SK-N-SH treated with all-trans-retinoic acid at 6 μM for 48 hours (cell line): ENCODE data around the gene CFDP1.

Experiments
- ATAC-seq: fragments of 200-7000 bp; cut with Tn5 transposase; 3 replicates; pipeline ENCODE4 v1.9.1; 2020; ENCODE audit warnings: mild to moderate bottlenecking, moderate library complexity
- BACH2 ChIP-seq: fragments of 250-450 bp; sonication (Bioruptor Pico); IDR thresholded peaks from 2 replicates; pipeline ENCODE4 v1.9.0; 2021; ENCODE audit warnings: mild to moderate bottlenecking, borderline replicate concordance
- CREB5 ChIP-seq: fragments of 250-450 bp; sonication (Bioruptor Pico); IDR thresholded peaks from 2 replicates; pipeline ENCODE4 v1.5.1; 2020; ENCODE audit warnings: low read depth, mild to moderate bottlenecking, moderate library complexity
- CSDC2 ChIP-seq: fragments of 250-450 bp; sonication (Bioruptor Pico); IDR thresholded peaks from 2 replicates; pipeline ENCODE4 v1.5.0; 2020; ENCODE audit warnings: mild to moderate bottlenecking, moderate library complexity
- ESRRG ChIP-seq: fragments of 250-450 bp; sonication (Bioruptor Pico); IDR thresholded peaks from 2 replicates; pipeline ENCODE4 v1.6.1; 2021; ENCODE audit warnings: mild to moderate bottlenecking
- GLIS3 ChIP-seq: fragments of 250-450 bp; sonication (Bioruptor Pico); IDR thresholded peaks from 2 replicates; pipeline ENCODE4 v1.5.0; 2020; ENCODE audit warnings: mild to moderate bottlenecking, moderate library complexity
- ISL1 ChIP-seq: fragments of 250-450 bp; sonication (Bioruptor Pico); IDR thresholded peaks from 2 replicates; pipeline ENCODE4 v2.1.2; 2022; ENCODE audit warnings: mild to moderate bottlenecking, moderate library complexity
- OSR1 ChIP-seq: fragments of 250-450 bp; sonication (Bioruptor Pico); IDR thresholded peaks from 2 replicates; pipeline ENCODE4 v1.8.0; 2022; ENCODE audit warnings: moderate library complexity, mild to moderate bottlenecking, inconsistent platforms
- POU6F1 ChIP-seq: fragments of 250-450 bp; sonication (Bioruptor Pico); IDR thresholded peaks from 2 replicates; pipeline ENCODE4 v1.8.0; 2021; ENCODE audit warnings: low read depth, mild to moderate bottlenecking, moderate library complexity, borderline replicate concordance
- PPARA ChIP-seq: fragments of 250-450 bp; sonication (Bioruptor Pico); IDR thresholded peaks from 2 replicates; pipeline ENCODE4 v1.5.0; 2020; ENCODE audit warnings: mild to moderate bottlenecking, borderline replicate concordance
- RARB ChIP-seq: fragments of 250-450 bp; sonication (Bioruptor Pico); IDR thresholded peaks from 2 replicates; pipeline ENCODE4 v1.8.0; 2021; ENCODE audit warnings: mild to moderate bottlenecking, moderate library complexity
- SNAI2 ChIP-seq: fragments of 250-450 bp; sonication (Bioruptor Pico); IDR thresholded peaks from 2 replicates; pipeline ENCODE4 v1.5.0; 2020; ENCODE audit warnings: mild to moderate bottlenecking, moderate library complexity
- TCF4 ChIP-seq: fragments of 250-450 bp; sonication (Bioruptor Pico); IDR thresholded peaks from 2 replicates; pipeline ENCODE4 v1.8.0; 2021; ENCODE audit warnings: mild to moderate bottlenecking, moderate library complexity, borderline replicate concordance
- TOX ChIP-seq: fragments of 250-450 bp; sonication (Bioruptor Pico); IDR thresholded peaks from 2 replicates; pipeline ENCODE4 v1.8.0; 2021; ENCODE audit warnings: mild to moderate bottlenecking, moderate library complexity, borderline replicate concordance
- ZC3H10 ChIP-seq: fragments of 250-450 bp; sonication (Bioruptor Pico); IDR thresholded peaks from 2 replicates; pipeline ENCODE4 v1.5.1; 2021; ENCODE audit warnings: mild to moderate bottlenecking, moderate library complexity
- ZFP3 ChIP-seq: fragments of 250-450 bp; sonication (Bioruptor Pico); IDR thresholded peaks from 2 replicates; pipeline ENCODE4 v1.5.0; 2020; ENCODE audit warnings: mild to moderate bottlenecking, moderate library complexity
- ZFP30 ChIP-seq: fragments of 450-650 bp; formaldehyde crosslinking; IDR thresholded peaks from 2 replicates; pipeline ENCODE4 v1.5.0; 2022; ENCODE audit warnings: mild to moderate bottlenecking, moderate library complexity
- ZNF565 ChIP-seq: fragments of 450-650 bp; formaldehyde crosslinking; conservative IDR thresholded peaks from 2 replicates; pipeline ENCODE4 v1.5.0; 2020; ENCODE audit warnings: low read depth, mild to moderate bottlenecking, moderate library complexity
- ZNF70 ChIP-seq: fragments of 450-650 bp; formaldehyde crosslinking; IDR thresholded peaks from 2 replicates; pipeline ENCODE4 v1.5.0; 2020; ENCODE audit warnings: mild to moderate bottlenecking, moderate library complexity
- ZNF8 ChIP-seq: fragments of 450-650 bp; formaldehyde crosslinking; IDR thresholded peaks from 2 replicates; pipeline ENCODE4 v1.5.0; 2020; ENCODE audit warnings: mild to moderate bottlenecking, moderate library complexity
- TF ChIP-seq, protein P1 (sequence below): fragments of 250-450 bp; sonication (Bioruptor Pico); IDR thresholded peaks from 2 replicates; pipeline ENCODE4 v1.8.0; 2020; ENCODE audit warnings: mild to moderate bottlenecking, moderate library complexity, borderline replicate concordance
- TF ChIP-seq, protein P2 (sequence below): fragments of 250-450 bp; sonication (Bioruptor Pico); IDR thresholded peaks from 2 replicates; pipeline ENCODE4 v1.5.1; 2021; ENCODE audit warnings: mild to moderate bottlenecking, moderate library complexity

Gene CFDP1

GRCh38 chr16:75260851-75261589 lies 172.3 kb downstream of the CFDP1 start:
- ATAC-seq, result no peak
- no peak for TF ChIP-seq ZC3H10 (CRISPR knock-in tag)
- no peak for TF ChIP-seq TCF4 (CRISPR knock-in tag)
- TF ChIP-seq PPARA, result no peak
- TF ChIP-seq GLIS3 (CRISPR knock-in tag), result no peak
- TF ChIP-seq, protein P1, sequence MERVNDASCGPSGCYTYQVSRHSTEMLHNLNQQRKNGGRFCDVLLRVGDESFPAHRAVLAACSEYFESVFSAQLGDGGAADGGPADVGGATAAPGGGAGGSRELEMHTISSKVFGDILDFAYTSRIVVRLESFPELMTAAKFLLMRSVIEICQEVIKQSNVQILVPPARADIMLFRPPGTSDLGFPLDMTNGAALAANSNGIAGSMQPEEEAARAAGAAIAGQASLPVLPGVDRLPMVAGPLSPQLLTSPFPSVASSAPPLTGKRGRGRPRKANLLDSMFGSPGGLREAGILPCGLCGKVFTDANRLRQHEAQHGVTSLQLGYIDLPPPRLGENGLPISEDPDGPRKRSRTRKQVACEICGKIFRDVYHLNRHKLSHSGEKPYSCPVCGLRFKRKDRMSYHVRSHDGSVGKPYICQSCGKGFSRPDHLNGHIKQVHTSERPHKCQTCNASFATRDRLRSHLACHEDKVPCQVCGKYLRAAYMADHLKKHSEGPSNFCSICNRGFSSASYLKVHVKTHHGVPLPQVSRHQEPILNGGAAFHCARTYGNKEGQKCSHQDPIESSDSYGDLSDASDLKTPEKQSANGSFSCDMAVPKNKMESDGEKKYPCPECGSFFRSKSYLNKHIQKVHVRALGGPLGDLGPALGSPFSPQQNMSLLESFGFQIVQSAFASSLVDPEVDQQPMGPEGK (CRISPR knock-in tag), result no peak
- TF ChIP-seq, protein P2, sequence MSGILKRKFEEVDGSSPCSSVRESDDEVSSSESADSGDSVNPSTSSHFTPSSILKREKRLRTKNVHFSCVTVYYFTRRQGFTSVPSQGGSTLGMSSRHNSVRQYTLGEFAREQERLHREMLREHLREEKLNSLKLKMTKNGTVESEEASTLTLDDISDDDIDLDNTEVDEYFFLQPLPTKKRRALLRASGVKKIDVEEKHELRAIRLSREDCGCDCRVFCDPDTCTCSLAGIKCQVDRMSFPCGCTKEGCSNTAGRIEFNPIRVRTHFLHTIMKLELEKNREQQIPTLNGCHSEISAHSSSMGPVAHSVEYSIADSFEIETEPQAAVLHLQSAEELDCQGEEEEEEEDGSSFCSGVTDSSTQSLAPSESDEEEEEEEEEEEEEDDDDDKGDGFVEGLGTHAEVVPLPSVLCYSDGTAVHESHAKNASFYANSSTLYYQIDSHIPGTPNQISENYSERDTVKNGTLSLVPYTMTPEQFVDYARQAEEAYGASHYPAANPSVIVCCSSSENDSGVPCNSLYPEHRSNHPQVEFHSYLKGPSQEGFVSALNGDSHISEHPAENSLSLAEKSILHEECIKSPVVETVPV (CRISPR knock-in tag), result no peak
- TF ChIP-seq ESRRG, result no peak
- no peak for TF ChIP-seq OSR1 (CRISPR knock-in tag)
- TF ChIP-seq ZNF70, result no peak

DNA sequence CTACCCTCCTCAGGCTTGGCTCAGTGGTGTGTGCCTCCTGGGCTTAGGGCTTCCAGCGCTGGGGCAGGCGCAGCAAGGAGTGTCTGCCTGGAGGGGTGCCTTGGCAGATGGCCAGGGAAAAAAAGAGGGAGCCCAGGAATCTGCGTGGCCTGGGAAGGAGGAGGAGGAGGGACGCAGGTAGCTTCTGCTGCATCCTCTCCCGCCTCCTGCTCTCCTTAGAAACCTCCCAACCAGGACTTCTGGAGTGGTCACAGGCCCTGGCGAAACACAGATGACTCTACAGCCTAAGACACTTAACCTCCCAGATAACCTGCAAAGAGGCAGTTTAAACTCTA lies 174.5 kb downstream of the CFDP1 start:
- TF ChIP-seq ZNF8 (CRISPR knock-in tag) (no peak), ZNF70 (no peak), GLIS3 (CRISPR knock-in tag) (no peak), ZNF565 (CRISPR knock-in tag) (no peak), ZFP30 (CRISPR knock-in tag) (no peak), ISL1 (CRISPR knock-in tag) (no peak), ESRRG (no peak), CSDC2 (no peak), SNAI2 (CRISPR knock-in tag) (no peak), TOX (CRISPR knock-in tag) (no peak), BACH2 (CRISPR knock-in tag) (no peak), TCF4 (CRISPR knock-in tag) (no peak), CREB5 (no peak)
- TF ChIP-seq, protein P2 (CRISPR knock-in tag), result no peak
- TF ChIP-seq, all 23 proteins: peak for 0
- no peak for ATAC-seq

- no peak for TF ChIP-seq ZNF565 (CRISPR knock-in tag)
- TF ChIP-seq ZC3H10 (CRISPR knock-in tag), result no peak
- TF ChIP-seq TCF4 (CRISPR knock-in tag), result no peak
- no peak for TF ChIP-seq POU6F1
- no peak for TF ChIP-seq RARB
- TF ChIP-seq ZFP3, result no peak
- no peak for TF ChIP-seq GLIS3 (CRISPR knock-in tag)
- TF ChIP-seq, protein P1 (CRISPR knock-in tag), result no peak
- TF ChIP-seq ZFP30 (CRISPR knock-in tag), result no peak
- no peak for TF ChIP-seq SNAI2 (CRISPR knock-in tag)
- ATAC-seq, result no peak
These were observed 175.2 kb downstream of the CFDP1 start for GRCh38 chr16:75257886-75258806.
